Endothelial cell of umbilical vein (primary cell): ENCODE data around the gene GALNT17. TPM values are rescaled to one million over a fixed set of nuclear protein-coding genes. Genes with fewer than 3 reads are reported as not detected.

Source experiments
- BruUV-seq: library from RNA; stranded (reverse); fragments of 400-500 nt; replicated peaks from 2 replicates; lab custom pipeline; 2021; lab: Mats Ljungman, UMichigan
- CTCF ChIA-PET: fragments of 300-600, 350-600 bp; sonication (Branson Sonifier 250); formaldehyde crosslinking; loops from one replicate; lab custom pipeline; 2021; ENCODE audit warnings: antibody characterized with exemption, inconsistent platforms; lab: Charles Lee
- POLR2A ChIA-PET: fragments of 300-600, 350-600 bp; sonication (Branson Sonifier 250); formaldehyde crosslinking; loops from one replicate; lab custom pipeline; 2021; ENCODE audit warnings: antibody characterized with exemption, inconsistent platforms; lab: Charles Lee
- DNase-seq: peaks from one replicate; pipeline ENCODE4 v3.0.0-alpha.2; 2011; ENCODE audit warnings: low read depth, low spot score
- FAIRE-seq: peaks from 2 replicates; lab custom pipeline; 2011; peaks lifted over from hg19 to GRCh38; lab: Jason Lieb, UNC
- H2AFZ ChIP-seq: 2 replicates; pipeline ENCODE4 v1.6.0; 2012; ENCODE audit warnings: low read depth, low read length, control low read depth, inconsistent platforms
- H3K27ac ChIP-seq: 2 replicates; pipeline ENCODE4 v1.5.1; 2011; ENCODE audit warnings: low read depth, mild to moderate bottlenecking, control low read depth, low read length, moderate library complexity; ENCODE audit not compliant: insufficient read depth
- H3K27me3 ChIP-seq, 2 experiments: 2 replicates each; pipeline versions ENCODE4 v1.6.0 to v1.6.1; 2011; ENCODE audit warnings: low read length in 2 of 2, mixed read lengths in 1 of 2; ENCODE audit not compliant: control insufficient read depth in 2 of 2, insufficient read depth in 2 of 2
- H3K36me3 ChIP-seq, 2 experiments: 2 replicates in 1 of 2; 3 replicates in 1 of 2; pipeline ENCODE4 v1.5.1; 2011; ENCODE audit warnings: low read length in 2 of 2, mild to moderate bottlenecking in 1 of 2, moderate library complexity in 1 of 2; ENCODE audit not compliant: control insufficient read depth in 2 of 2, insufficient read depth in 2 of 2; ENCODE audit errors: extremely low read depth in 1 of 2
- H3K4me1 ChIP-seq: 3 replicates; pipeline ENCODE4 v1.5.1; 2011; ENCODE audit warnings: mild to moderate bottlenecking, low read length; ENCODE audit not compliant: control insufficient read depth, insufficient read depth; ENCODE audit errors: extremely low read depth
- H3K4me2 ChIP-seq: 2 replicates; pipeline ENCODE4 v1.6.1; 2011; ENCODE audit warnings: low read length, control low read depth, mixed read lengths; ENCODE audit not compliant: insufficient read depth
- H3K4me3 ChIP-seq, 3 experiments: fragments of 200-600 bp in 1 of 3; sonication (generic), shearing (Covaris generic) in 1 of 3; replicated peaks in 1 of 3; 2 replicates each; pipeline ENCODE4 v1.5.1; 2011 to 2016; ENCODE audit warnings: control low read depth in 3 of 3, low read length in 3 of 3, mild to moderate bottlenecking in 2 of 3, inconsistent platforms in 1 of 3, low read depth in 1 of 3, moderate library complexity in 1 of 3; ENCODE audit not compliant: insufficient read depth in 1 of 3
- H3K79me2 ChIP-seq: 2 replicates; pipeline ENCODE4 v1.6.0; 2012; ENCODE audit warnings: low read length, inconsistent platforms; ENCODE audit not compliant: control insufficient read depth, insufficient read depth
- H3K9ac ChIP-seq: replicated peaks from 2 replicates; pipeline ENCODE3; 2011; ENCODE audit warnings: low read length, control low read depth; ENCODE audit not compliant: insufficient read depth; ENCODE audit errors: extremely low read depth
- H3K9me1 ChIP-seq: replicated peaks from 3 replicates; pipeline ENCODE4 v1.6.0; 2011; ENCODE audit warnings: mild to moderate bottlenecking, low read length; ENCODE audit not compliant: control insufficient read depth, insufficient read depth; ENCODE audit errors: extremely low read depth
- H3K9me3 ChIP-seq: replicated peaks from 2 replicates; pipeline ENCODE4 v1.5.1; 2012; ENCODE audit warnings: low read length, inconsistent platforms; ENCODE audit not compliant: control insufficient read depth, insufficient read depth
- H4K20me1 ChIP-seq: replicated peaks from 2 replicates; pipeline ENCODE3; 2011; ENCODE audit warnings: mild to moderate bottlenecking, low read length; ENCODE audit not compliant: control insufficient read depth, insufficient read depth; ENCODE audit errors: extremely low read depth
- EZH2 ChIP-seq: IDR thresholded peaks from 2 replicates; pipeline ENCODE4 v1.6.1; 2012; ENCODE audit warnings: borderline replicate concordance, low read depth, mild to moderate bottlenecking, moderate library complexity, low read length, inconsistent platforms; ENCODE audit not compliant: severe bottlenecking
- FOS ChIP-seq: IDR thresholded peaks from 2 replicates; pipeline ENCODE4 v1.6.1; 2011; ENCODE audit warnings: mild to moderate bottlenecking, low read length, moderate library complexity, borderline replicate concordance; ENCODE audit not compliant: insufficient read depth
- GATA2 ChIP-seq: IDR thresholded peaks from 2 replicates; pipeline ENCODE4 v1.7.0; 2011; ENCODE audit warnings: low read depth, mild to moderate bottlenecking, moderate library complexity, mixed read lengths, low read length; ENCODE audit not compliant: insufficient read length, insufficient read depth
- JUN ChIP-seq: IDR thresholded peaks from 2 replicates; pipeline ENCODE4 v1.6.1; 2011; ENCODE audit warnings: borderline replicate concordance, low read depth; ENCODE audit not compliant: insufficient read length, insufficient read depth
- MYC ChIP-seq: IDR thresholded peaks from one replicate; pipeline ENCODE4 v1.6.1; 2011; ENCODE audit warnings: mild to moderate bottlenecking, low read depth, low read length
- POLR2A ChIP-seq: IDR thresholded peaks from 2 replicates; pipeline ENCODE4 v1.6.1; 2012; ENCODE audit warnings: low read depth, mild to moderate bottlenecking, control low read depth, low read length
- POLR2AphosphoS5 ChIP-seq: IDR thresholded peaks from 2 replicates; pipeline ENCODE4 v1.6.1; 2012; ENCODE audit warnings: low read depth, mild to moderate bottlenecking, control low read depth, low read length, moderate library complexity; ENCODE audit not compliant: insufficient read depth
- dilution Hi-C: fragments of 300-500 bp; cut with MboI; formaldehyde crosslinking; loops from one replicate; pipeline ENCODE4 v1.15.0; 2019; ENCODE audit warnings: low sequenced_read_pairs; ENCODE audit not compliant: extremely low pct_ligation_motif_present
- intact Hi-C: fragments of 100-400 bp; cut with micrococcal nuclease; formaldehyde crosslinking; loops from one replicate; pipeline ENCODE4 v1.10.0; 2022
- polyA plus RNA-seq, 4 experiments: library from polyadenylated mRNA; depleted of rRNA in 3 of 4; stranded (reverse) in 3 of 4; unstranded in 1 of 4; fragments of >200 nt; gene quantifications; 2 replicates each; pipeline versions ENCODE4 v1.2.1 to v1.2.3, GENCODE V29; 2011 to 2012; ENCODE audit warnings: missing spikeins in 1 of 4
- total RNA-seq: library from RNA; stranded (reverse); gene quantifications from 2 replicates; pipeline ENCODE4 v1.2.3, GENCODE V29; 2021
- TF ChIP-seq, protein P1 (sequence below): IDR thresholded peaks from 2 replicates; pipeline ENCODE4 v1.6.1; 2011; ENCODE audit not compliant: insufficient read depth, insufficient read length
- TF ChIP-seq, protein P2 (sequence below), 2 donors: IDR thresholded peaks; 1 replicate in 1 of 2; 2 replicates in 1 of 2; pipeline ENCODE4 v1.5.1; 2011; ENCODE audit warnings: low read length in 2 of 2, mild to moderate bottlenecking in 2 of 2, moderate library complexity in 2 of 2, control low read depth in 1 of 2, inconsistent platforms in 1 of 2, low read depth in 1 of 2; ENCODE audit not compliant: insufficient read depth in 1 of 2; ENCODE audit errors: extremely low read depth in 1 of 2

The GALNT17 gene
- total and polyA plus RNA-seq, 2 donors (not counting 3 experiments of a cell fraction or from before 2014, with no cell fraction given) = not detected

DNA sequence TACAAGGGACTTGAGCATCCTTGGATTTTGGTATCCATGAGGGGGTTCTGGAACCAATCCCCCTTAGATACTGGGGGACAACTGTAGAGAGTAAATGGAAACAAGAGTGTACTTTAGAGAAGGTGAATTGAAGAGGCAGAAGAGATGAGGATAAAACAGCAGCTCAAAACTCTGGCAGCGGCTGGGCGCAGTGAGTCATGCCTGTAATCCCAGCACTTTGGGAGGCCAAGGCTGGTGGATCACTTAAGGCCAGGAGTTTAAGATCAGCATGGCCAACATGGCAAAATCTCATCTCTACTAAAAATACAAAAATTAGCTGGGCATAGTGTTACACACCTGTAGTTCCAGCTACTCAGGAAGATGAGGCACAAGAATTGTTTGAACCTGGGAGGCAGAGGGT lies 218.7 kb downstream of the GALNT17 start:
- TF ChIP-seq FOS (no peak), GATA2 (no peak), EZH2 (no peak), POLR2A (no peak), MYC (no peak), POLR2AphosphoS5 (no peak), JUN (no peak)
- TF ChIP-seq, protein P1, sequence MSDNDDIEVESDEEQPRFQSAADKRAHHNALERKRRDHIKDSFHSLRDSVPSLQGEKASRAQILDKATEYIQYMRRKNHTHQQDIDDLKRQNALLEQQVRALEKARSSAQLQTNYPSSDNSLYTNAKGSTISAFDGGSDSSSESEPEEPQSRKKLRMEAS = no peak
- TF ChIP-seq, protein P2, sequence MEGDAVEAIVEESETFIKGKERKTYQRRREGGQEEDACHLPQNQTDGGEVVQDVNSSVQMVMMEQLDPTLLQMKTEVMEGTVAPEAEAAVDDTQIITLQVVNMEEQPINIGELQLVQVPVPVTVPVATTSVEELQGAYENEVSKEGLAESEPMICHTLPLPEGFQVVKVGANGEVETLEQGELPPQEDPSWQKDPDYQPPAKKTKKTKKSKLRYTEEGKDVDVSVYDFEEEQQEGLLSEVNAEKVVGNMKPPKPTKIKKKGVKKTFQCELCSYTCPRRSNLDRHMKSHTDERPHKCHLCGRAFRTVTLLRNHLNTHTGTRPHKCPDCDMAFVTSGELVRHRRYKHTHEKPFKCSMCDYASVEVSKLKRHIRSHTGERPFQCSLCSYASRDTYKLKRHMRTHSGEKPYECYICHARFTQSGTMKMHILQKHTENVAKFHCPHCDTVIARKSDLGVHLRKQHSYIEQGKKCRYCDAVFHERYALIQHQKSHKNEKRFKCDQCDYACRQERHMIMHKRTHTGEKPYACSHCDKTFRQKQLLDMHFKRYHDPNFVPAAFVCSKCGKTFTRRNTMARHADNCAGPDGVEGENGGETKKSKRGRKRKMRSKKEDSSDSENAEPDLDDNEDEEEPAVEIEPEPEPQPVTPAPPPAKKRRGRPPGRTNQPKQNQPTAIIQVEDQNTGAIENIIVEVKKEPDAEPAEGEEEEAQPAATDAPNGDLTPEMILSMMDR (IDR thresholded peaks at IDR 0.05; ENCODE audit: extremely low read depth in 1 of 2, insufficient read depth in 1 of 2, low read depth in 1 of 2, low read length in 2 of 2) = no peak
- Histone ChIP-seq H3K9me1 (no peaks in the 10 kb centered on the region), H3K9me3 (peaks cover 5% of the 10 kb centered on the region), H3K36me3 (no peaks in the 10 kb centered on the region), H3K4me1 (no peaks in the 10 kb centered on the region), H3K27me3 (no peaks in the 10 kb centered on the region), H4K20me1 (no peaks in the 10 kb centered on the region), H3K4me2 (no peak overlapping the region), H3K79me2 (no peaks in the 10 kb centered on the region), H2AFZ (no peak overlapping the region), H3K27ac (no peak overlapping the region), H3K9ac (no peak overlapping the region), H3K4me3 (no peak overlapping the region)
- FAIRE-seq (no peak), DNase-seq (no peak)
- POLR2A ChIA-PET = no interaction called here
- CTCF ChIA-PET = no interaction called here
- intact Hi-C loops (no loop called here), dilution Hi-C loops (no loop called here)
- no TSS peak for BruUV-seq
